HG02870 (cell line): ENCODE results near the gene FBXL15.

ENCODE experiments used
- ATAC-seq: cut with Tn5 transposase; IDR thresholded peaks from one replicate; pipeline ENCODE4 v1.9.1; 2021; ENCODE audit warnings: mild to moderate bottlenecking, moderate library complexity; ENCODE audit not compliant: unreplicated experiment

Gene FBXL15

GRCh38 chr10:102397222-102398171 is 23.1 kb upstream of the FBXL15 start:
- no peak for ATAC-seq

- no peak for ATAC-seq
Measured at GRCh38 chr10:102398172-102399020, 22.2 kb upstream of the FBXL15 start.

GRCh38 chr10:102399217-102400021 is 21.2 kb upstream of the FBXL15 start:
- ATAC-seq, result peak; percentile 36

GRCh38 chr10:102400076-102400475 is 20.6 kb upstream of the FBXL15 start:
- ATAC-seq, result no peak

GRCh38 chr10:102400598-102401341 is 19.9 kb upstream of the FBXL15 start:
- no peak for ATAC-seq

GRCh38 chr10:102401342-102401654 is 19.3 kb upstream of the FBXL15 start:
- ATAC-seq, result no peak

- no peak for ATAC-seq
Measured at GRCh38 chr10:102401735-102402511, 18.7 kb upstream of the FBXL15 start.

- ATAC-seq, result no peak
Measured at GRCh38 chr10:102402512-102402896, 18.1 kb upstream of the FBXL15 start.

- no peak for ATAC-seq
Measured at GRCh38 chr10:102403115-102403514, 17.5 kb upstream of the FBXL15 start.

GRCh38 chr10:102404361-102405107 is 16.1 kb upstream of the FBXL15 start:
- ATAC-seq, result no peak

- no peak for ATAC-seq
Measured at GRCh38 chr10:102405108-102405571, 15.5 kb upstream of the FBXL15 start.

- no peak for ATAC-seq
Measured at GRCh38 chr10:102405632-102406031, 15.0 kb upstream of the FBXL15 start.

- ATAC-seq, result no peak
Measured at GRCh38 chr10:102406815-102407214, 13.8 kb upstream of the FBXL15 start.

GRCh38 chr10:102407425-102408130 is 13.1 kb upstream of the FBXL15 start:
- ATAC-seq, result no peak

GRCh38 chr10:102408131-102408727 is 12.4 kb upstream of the FBXL15 start:
- no peak for ATAC-seq

- ATAC-seq, result no peak
Measured at GRCh38 chr10:102408728-102409603, 11.7 kb upstream of the FBXL15 start.
